ENCODE results near the gene GJA3.

GJA3 gene

GRCh38 chr13:20125783-20126165, 35.1 kb downstream of the GJA3 start:
- ChIA-PET CTCF (interaction anchor here (1.0 kb wide), 1 partner anchor 36 kb away, joined by 3 read pairs; the partner anchor contains the start of gene GJA3), POLR2A (ENCODE audit: low non-redundant PET) (no interaction called here)
- DNase-seq (ENCODE audit: low spot score) = no peak
- H3K27ac ChIP-seq = peak overlapping the region; percentile 75
- no peak for TF ChIP-seq CTCF (conservative IDR thresholded peaks at IDR 0.05; ENCODE audit: low read depth)

GRCh38 chr13:20125129-20125782, 35.6 kb downstream of the GJA3 start:
- DNase-seq (ENCODE audit: low spot score) = peak; percentile 45
- CTCF ChIA-PET = no interaction called here
- TF ChIP-seq CTCF (conservative IDR thresholded peaks at IDR 0.05; ENCODE audit: low read depth) = no peak
- H3K27ac ChIP-seq = peak overlapping the region; percentile 75
- POLR2A ChIA-PET (ENCODE audit: low non-redundant PET) = no interaction called here

- CTCF ChIA-PET = no interaction called here
- POLR2A ChIA-PET (ENCODE audit: low non-redundant PET) = no interaction called here
- H3K27ac ChIP-seq = no peak overlapping the region
- no peak for TF ChIP-seq CTCF (conservative IDR thresholded peaks at IDR 0.05; ENCODE audit: low read depth)
- DNase-seq (ENCODE audit: low spot score) = no peak
These were observed 36.5 kb downstream of the GJA3 start for GRCh38 chr13:20124303-20124702.

- CTCF ChIA-PET = no interaction called here
- POLR2A ChIA-PET (ENCODE audit: low non-redundant PET) = no interaction called here
- DNase-seq (ENCODE audit: low spot score) = no peak
- H3K27ac ChIP-seq = peak overlapping the region; percentile 97
- no peak for TF ChIP-seq CTCF (conservative IDR thresholded peaks at IDR 0.05; ENCODE audit: low read depth)
These were observed 39.7 kb downstream of the GJA3 start for GRCh38 chr13:20121159-20121525.

GRCh38 chr13:20119960-20120359, 40.9 kb downstream of the GJA3 start:
- TF ChIP-seq CTCF (conservative IDR thresholded peaks at IDR 0.05; ENCODE audit: low read depth) = no peak
- CTCF ChIA-PET = no interaction called here
- no peak for DNase-seq (ENCODE audit: low spot score)
- peak overlapping the region; percentile 97 for H3K27ac ChIP-seq
- POLR2A ChIA-PET (ENCODE audit: low non-redundant PET) = interaction anchor here (0.5 kb wide), 1 partner anchor 11 kb away, joined by 3 read pairs; no protein-coding TSS in a partner anchor

GRCh38 chr13:20118268-20119140, 42.3 kb downstream of the GJA3 start:
- ChIA-PET POLR2A (ENCODE audit: low non-redundant PET) (interaction anchor here (0.5 kb wide), 1 partner anchor 548 kb away, joined by 3 read pairs; no protein-coding TSS in a partner anchor), CTCF (interaction anchor here (0.6 to 1.0 kb wide), 2 partner anchors 9 to 23 kb away, joined by 4 to 6 read pairs; no protein-coding TSS in a partner anchor)
- no peak for TF ChIP-seq CTCF (conservative IDR thresholded peaks at IDR 0.05; ENCODE audit: low read depth)
- no peak for DNase-seq (ENCODE audit: low spot score)
- peak overlapping the region; percentile 97 for H3K27ac ChIP-seq
